ENCODE results near the gene ALKBH2.
"Not testable (repeated sequence)": the region's sequence is repeated elsewhere in the genome, so short reads cannot be mapped to it uniquely, and the experiment has no call there.

The ALKBH2 gene

GRCh38 chr12:109057376-109057775 is 35.9 kb downstream of the ALKBH2 start:
- DNase-seq (ENCODE audit: low spot score), result no peak
- no peak for TF ChIP-seq CTCF (IDR thresholded peaks at IDR 0.05)

GRCh38 chr12:109056891-109057290 is 36.4 kb downstream of the ALKBH2 start:
- H3K27ac ChIP-seq, result no peak overlapping the region
- DNase-seq (ENCODE audit: low spot score), result no peak
- TF ChIP-seq CTCF (IDR thresholded peaks at IDR 0.05), result no peak
- H3K4me3 ChIP-seq, result no peak overlapping the region

More at GRCh38 chr12:109057376-109057775, 35.9 kb downstream of the ALKBH2 start:
- H3K4me3 ChIP-seq, result no peak overlapping the region
- H3K27ac ChIP-seq, result no peak overlapping the region

- no peak overlapping the region for H3K27ac ChIP-seq
- DNase-seq (ENCODE audit: low spot score), result no peak
- H3K4me3 ChIP-seq, result no peak overlapping the region
- no peak for TF ChIP-seq CTCF (IDR thresholded peaks at IDR 0.05)
These were observed 38.8 kb downstream of the ALKBH2 start for GRCh38 chr12:109054520-109054919.

- not testable (repeated sequence) for DNase-seq (ENCODE audit: low spot score); H3K27ac ChIP-seq
- H3K4me3 ChIP-seq, result peak overlapping the region; percentile 87
These were observed 39.2 kb downstream of the ALKBH2 start for GRCh38 chr12:109054124-109054513.

- peak overlapping the region; percentile 39 to 70 for H3K27ac ChIP-seq
- H3K4me3 ChIP-seq, result peak overlapping the region; percentile 87
- no peak for DNase-seq (ENCODE audit: low spot score)
- no peak for TF ChIP-seq CTCF (IDR thresholded peaks at IDR 0.05)
These were observed 39.7 kb downstream of the ALKBH2 start for GRCh38 chr12:109053382-109054123.

GRCh38 chr12:109052414-109053323 is 40.6 kb downstream of the ALKBH2 start, which contains the start of gene USP30:
USP30 (plus strand) TSS chr12:109052576; CDS start chr12:109052679, 103 bp downstream.
- H3K4me3 ChIP-seq, result peak within 1 kb of the TSS; percentile 87
- peak; percentile 85 for DNase-seq (ENCODE audit: low spot score)
- TF ChIP-seq CTCF (IDR thresholded peaks at IDR 0.05), result no peak
- H3K27ac ChIP-seq, result peak within 1 kb of the TSS; percentile 70 to 83

- no peak for TF ChIP-seq CTCF (IDR thresholded peaks at IDR 0.05)
- peak overlapping the region; percentile 70 to 83 for H3K27ac ChIP-seq
- no peak for DNase-seq (ENCODE audit: low spot score)
- H3K4me3 ChIP-seq, result peak overlapping the region; percentile 87
These were observed 41.2 kb downstream of the ALKBH2 start for GRCh38 chr12:109052097-109052413.

- DNase-seq (ENCODE audit: low spot score); H3K4me3 ChIP-seq; H3K27ac ChIP-seq: not testable (repeated sequence)
These were observed 43.5 kb downstream of the ALKBH2 start for GRCh38 chr12:109049794-109050193.

- not testable (repeated sequence) for H3K4me3 ChIP-seq; H3K27ac ChIP-seq; DNase-seq (ENCODE audit: low spot score)
These were observed 44.6 kb downstream of the ALKBH2 start for GRCh38 chr12:109048706-109049105.
